ENCODE measurements around the gene INCA1. TPM values are rescaled to one million over a fixed set of nuclear protein-coding genes. Genes with fewer than 3 reads are reported as not detected.

INCA1 gene
- total RNA-seq, 1 donor from 2014 or later = 2.2 TPM

GRCh38 chr17:4941319-4941610 lies 56.1 kb downstream of the INCA1 start:
- H3K27ac Mint-ChIP-seq (ENCODE audit: unreplicated experiment) = peak overlapping the region; percentile 99
- H3K36me3 Mint-ChIP-seq (ENCODE audit: low read depth, unreplicated experiment) = peaks cover 26% of the 10 kb centered on the region
- no peak for DNase-seq (ENCODE audit: low spot score)
- peaks cover 18% of the 10 kb centered on the region for H3K27me3 Mint-ChIP-seq (ENCODE audit: unreplicated experiment)
- TF ChIP-seq, protein P1, sequence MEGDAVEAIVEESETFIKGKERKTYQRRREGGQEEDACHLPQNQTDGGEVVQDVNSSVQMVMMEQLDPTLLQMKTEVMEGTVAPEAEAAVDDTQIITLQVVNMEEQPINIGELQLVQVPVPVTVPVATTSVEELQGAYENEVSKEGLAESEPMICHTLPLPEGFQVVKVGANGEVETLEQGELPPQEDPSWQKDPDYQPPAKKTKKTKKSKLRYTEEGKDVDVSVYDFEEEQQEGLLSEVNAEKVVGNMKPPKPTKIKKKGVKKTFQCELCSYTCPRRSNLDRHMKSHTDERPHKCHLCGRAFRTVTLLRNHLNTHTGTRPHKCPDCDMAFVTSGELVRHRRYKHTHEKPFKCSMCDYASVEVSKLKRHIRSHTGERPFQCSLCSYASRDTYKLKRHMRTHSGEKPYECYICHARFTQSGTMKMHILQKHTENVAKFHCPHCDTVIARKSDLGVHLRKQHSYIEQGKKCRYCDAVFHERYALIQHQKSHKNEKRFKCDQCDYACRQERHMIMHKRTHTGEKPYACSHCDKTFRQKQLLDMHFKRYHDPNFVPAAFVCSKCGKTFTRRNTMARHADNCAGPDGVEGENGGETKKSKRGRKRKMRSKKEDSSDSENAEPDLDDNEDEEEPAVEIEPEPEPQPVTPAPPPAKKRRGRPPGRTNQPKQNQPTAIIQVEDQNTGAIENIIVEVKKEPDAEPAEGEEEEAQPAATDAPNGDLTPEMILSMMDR (IDR thresholded peaks at IDR 0.05; ENCODE audit: unreplicated experiment) = no peak
- peaks cover 37% of the 10 kb centered on the region for H3K4me1 Mint-ChIP-seq (ENCODE audit: unreplicated experiment)
- peak overlapping the region; percentile 97 for H3K4me3 Mint-ChIP-seq (ENCODE audit: unreplicated experiment)
- no peaks in the 10 kb centered on the region for H3K9me3 Mint-ChIP-seq (ENCODE audit: unreplicated experiment)

DNA sequence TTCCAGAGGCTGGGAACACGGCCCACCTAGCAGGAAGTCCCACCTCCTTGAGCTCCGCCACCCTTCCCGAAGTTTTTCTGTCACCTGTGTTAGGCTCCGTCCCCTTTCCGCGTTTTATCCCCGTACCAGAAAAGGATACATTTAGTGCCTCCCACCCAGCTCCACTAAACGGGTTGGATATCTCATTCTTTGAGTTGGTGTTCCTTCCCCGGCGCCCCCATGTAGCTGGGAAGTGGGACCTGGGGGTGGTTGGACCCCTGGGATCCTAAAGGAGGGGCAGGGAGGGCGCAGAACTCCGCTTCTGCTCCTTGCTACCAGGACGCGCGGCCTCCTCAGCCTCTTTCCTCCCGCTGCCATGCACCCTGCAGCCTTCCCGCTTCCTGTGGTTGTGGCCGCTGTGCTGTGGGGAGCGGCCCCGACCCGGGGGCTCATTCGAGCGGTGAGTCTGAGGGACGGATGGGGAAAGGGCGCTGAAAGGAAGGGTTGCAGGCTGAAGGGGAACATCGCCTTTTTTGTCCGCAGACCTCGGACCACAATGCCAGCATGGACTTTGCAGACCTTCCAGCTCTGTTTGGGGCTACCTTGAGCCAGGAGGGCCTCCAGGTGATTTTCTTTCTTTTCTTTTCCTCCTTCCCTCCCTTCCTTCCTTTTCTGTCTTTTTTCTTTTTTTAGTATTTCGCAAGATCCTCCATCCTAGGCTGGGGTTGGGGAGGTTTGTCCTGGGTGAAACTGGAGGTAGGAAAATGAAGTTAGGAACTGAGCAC lies 56.6 kb downstream of the INCA1 start:
- Mint-ChIP-seq H3K27me3 (ENCODE audit: unreplicated experiment) (peaks cover 23% of the 10 kb centered on the region), H3K9me3 (ENCODE audit: unreplicated experiment) (no peaks in the 10 kb centered on the region), H3K4me3 (ENCODE audit: unreplicated experiment) (peak overlapping the region; percentile 97), H3K36me3 (ENCODE audit: low read depth, unreplicated experiment) (peaks cover 27% of the 10 kb centered on the region), H3K4me1 (ENCODE audit: unreplicated experiment) (peaks cover 34% of the 10 kb centered on the region), H3K27ac (ENCODE audit: unreplicated experiment) (peak overlapping the region; percentile 99)
- DNase-seq (ENCODE audit: low spot score) = peak; percentile 39
- TF ChIP-seq, protein P1 (IDR thresholded peaks at IDR 0.05; ENCODE audit: unreplicated experiment) = no peak

DNA sequence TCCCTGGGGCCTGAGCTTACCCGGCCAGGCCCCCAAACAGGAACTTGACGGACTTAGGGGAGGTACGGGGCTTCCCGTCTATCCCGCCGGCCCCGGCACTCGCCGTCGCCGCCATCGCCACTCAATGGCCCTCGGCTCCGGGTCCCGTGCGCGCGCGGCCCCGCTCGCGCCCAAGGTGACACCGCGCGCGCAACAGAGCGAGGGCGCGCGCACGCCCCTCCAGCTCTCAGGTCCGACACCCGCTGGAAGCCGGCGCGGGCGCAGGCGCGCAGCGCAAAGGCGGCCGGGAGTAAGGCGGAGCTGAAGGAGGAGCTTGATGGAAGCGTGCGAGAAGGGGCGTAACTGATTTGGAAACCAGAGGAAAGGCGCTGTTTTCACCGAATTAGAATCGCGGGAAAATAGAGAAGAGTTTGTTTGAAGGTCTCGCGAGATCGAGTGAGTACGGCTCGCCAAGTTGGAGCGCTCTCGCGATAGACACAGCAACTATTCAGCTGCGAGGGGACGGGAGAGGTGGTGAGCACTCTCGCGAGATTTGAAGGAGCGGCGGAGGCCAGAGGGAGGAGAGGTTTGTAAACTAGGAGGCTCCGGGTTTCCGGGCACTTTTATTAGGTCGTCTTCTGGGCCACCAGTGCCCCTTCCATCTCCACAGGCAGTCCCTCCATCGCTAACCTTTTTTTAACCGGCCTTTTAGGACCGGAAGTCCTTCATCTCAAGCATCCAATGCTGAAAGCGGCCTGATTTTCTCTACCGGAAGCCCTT lies 57.3 kb downstream of the INCA1 start, which contains the start of the genes RNF167 and SLC25A11:
TSS of gene RNF167 (plus strand) at position 473 of the 759 bp plus-strand sequence. CDS start 642 bp downstream, outside the sequence.
TSS of gene SLC25A11 (minus strand) at position 251 of the 759 bp plus-strand sequence. CDS start at position 115, 136 bp downstream.
- TF ChIP-seq, protein P1 (IDR thresholded peaks at IDR 0.05; ENCODE audit: unreplicated experiment) = no peak
- DNase-seq (ENCODE audit: low spot score) = peak; percentile 91
- peak within 1 kb of the TSS; percentile 97 for H3K4me3 Mint-ChIP-seq (ENCODE audit: unreplicated experiment)
- H3K4me1 Mint-ChIP-seq (ENCODE audit: unreplicated experiment) = peaks cover 26% of the 10 kb centered on the region
- H3K9me3 Mint-ChIP-seq (ENCODE audit: unreplicated experiment) = no peaks in the 10 kb centered on the region
- peak within 1 kb of the TSS; percentile 99 for H3K27ac Mint-ChIP-seq (ENCODE audit: unreplicated experiment)
- H3K36me3 Mint-ChIP-seq (ENCODE audit: low read depth, unreplicated experiment) = peaks cover 20% of the 10 kb centered on the region
- H3K27me3 Mint-ChIP-seq (ENCODE audit: unreplicated experiment) = peaks cover 19% of the 10 kb centered on the region

- H3K36me3 Mint-ChIP-seq (ENCODE audit: low read depth, unreplicated experiment) = peaks cover 18% of the 10 kb centered on the region
- H3K27me3 Mint-ChIP-seq (ENCODE audit: unreplicated experiment) = peaks cover 19% of the 10 kb centered on the region
- H3K27ac Mint-ChIP-seq (ENCODE audit: unreplicated experiment) = peak overlapping the region; percentile 90
- TF ChIP-seq, protein P1 (IDR thresholded peaks at IDR 0.05; ENCODE audit: unreplicated experiment) = no peak
- H3K9me3 Mint-ChIP-seq (ENCODE audit: unreplicated experiment) = no peaks in the 10 kb centered on the region
- peak; percentile 37 for DNase-seq (ENCODE audit: low spot score)
- H3K4me3 Mint-ChIP-seq (ENCODE audit: unreplicated experiment) = peak overlapping the region; percentile 97
- peaks cover 24% of the 10 kb centered on the region for H3K4me1 Mint-ChIP-seq (ENCODE audit: unreplicated experiment)
Observed at GRCh38 chr17:4939546-4939795, 57.9 kb downstream of the INCA1 start.
